Neural cell (in vitro differentiated cells): ENCODE results near the gene MYOF. TPM values are rescaled to one million over a fixed set of nuclear protein-coding genes. Genes with fewer than 3 reads are reported as not detected.

Source experiments
- H2AFZ ChIP-seq: fragments of 200-600, 300-800 bp; sonication (generic), shearing (Covaris generic); 2 replicates; pipeline ENCODE4 v1.6.0; 2014; ENCODE audit warnings: low read depth, mild to moderate bottlenecking, antibody characterized with exemption, low read length, moderate library complexity
- H3F3A ChIP-seq: fragments of 200-600 bp; shearing (Covaris generic); 2 replicates; pipeline ENCODE4 v1.6.1; 2016; ENCODE audit warnings: mild to moderate bottlenecking, moderate library complexity, mixed read lengths, antibody characterized with exemption, low read length; ENCODE audit not compliant: insufficient read depth, poor library complexity, severe bottlenecking
- H3K27ac ChIP-seq: fragments of 200-600, 300-800 bp; sonication (generic), shearing (Covaris generic); 2 replicates; pipeline ENCODE4 v1.5.1; 2014; ENCODE audit warnings: mild to moderate bottlenecking, low read length, moderate library complexity
- H3K27me3 ChIP-seq: fragments of 300-800, 200-600 bp; sonication (generic), shearing (Covaris generic); 2 replicates; pipeline ENCODE4 v1.6.0; 2014; ENCODE audit warnings: mild to moderate bottlenecking, low read depth, low read length, moderate library complexity; ENCODE audit not compliant: insufficient read depth
- H3K36me3 ChIP-seq: fragments of 300-800, 200-600 bp; sonication (generic), shearing (Covaris generic); 2 replicates; pipeline ENCODE4 v1.5.1; 2014; ENCODE audit warnings: mild to moderate bottlenecking, antibody characterized with exemption, low read length, moderate library complexity; ENCODE audit not compliant: insufficient read depth
- H3K4me2 ChIP-seq: fragments of 300-800, 200-600 bp; sonication (generic), shearing (Covaris generic); 2 replicates; pipeline ENCODE4 v1.6.0; 2014; ENCODE audit warnings: mild to moderate bottlenecking, low read length
- H3K4me3 ChIP-seq: fragments of 300-800, 200-600 bp; sonication (generic), shearing (Covaris generic); 2 replicates; pipeline ENCODE4 v1.5.1; 2014; ENCODE audit warnings: mild to moderate bottlenecking, low read length, moderate library complexity
- H3K79me2 ChIP-seq: fragments of 200-600 bp; shearing (Covaris generic); replicated peaks from 2 replicates; pipeline ENCODE4 v1.6.0; 2014; ENCODE audit warnings: mild to moderate bottlenecking, low read length, moderate library complexity; ENCODE audit not compliant: insufficient read depth
- H3K9ac ChIP-seq: fragments of 300-800, 200-600 bp; sonication (generic), shearing (Covaris generic); 2 replicates; pipeline ENCODE4 v1.6.1; 2016; ENCODE audit warnings: mild to moderate bottlenecking, low read length, mixed read lengths
- H3K9me2 ChIP-seq: fragments of 200-600 bp; shearing (Covaris generic); 2 replicates; pipeline ENCODE4 v1.6.1; 2016; ENCODE audit warnings: mild to moderate bottlenecking, low read length, mixed read lengths; ENCODE audit not compliant: insufficient read depth
- H3K9me3 ChIP-seq: fragments of 200-600, 300-800 bp; sonication (generic), shearing (Covaris generic); 2 replicates; pipeline ENCODE4 v1.6.1; 2016; ENCODE audit warnings: mild to moderate bottlenecking, mixed run types, low read length, moderate library complexity, mixed read lengths
- H4K20me1 ChIP-seq: fragments of 200-600 bp; shearing (Covaris generic); 2 replicates; pipeline ENCODE4 v1.6.1; 2016; ENCODE audit warnings: mild to moderate bottlenecking, mixed run types; ENCODE audit not compliant: insufficient read depth
- EP300 ChIP-seq: fragments of 450-650 bp; conservative IDR thresholded peaks from 2 replicates; pipeline ENCODE4 v1.6.1; 2014; ENCODE audit warnings: antibody characterized with exemption, mild to moderate bottlenecking, moderate library complexity; ENCODE audit not compliant: poor library complexity, severe bottlenecking
- EZH2 ChIP-seq: fragments of 200-600, 300-800 bp; shearing (Covaris generic), sonication (generic); IDR thresholded peaks from 2 replicates; pipeline ENCODE4 v1.6.1; 2014; ENCODE audit warnings: antibody characterized with exemption, low read length, borderline replicate concordance, mild to moderate bottlenecking; ENCODE audit not compliant: insufficient read depth, poor library complexity, severe bottlenecking
- MXI1 ChIP-seq: fragments of 450-650 bp; conservative IDR thresholded peaks from 2 replicates; pipeline ENCODE4 v1.6.1; 2014; ENCODE audit warnings: antibody characterized with exemption, mild to moderate bottlenecking; ENCODE audit not compliant: poor library complexity, severe bottlenecking
- POLR2AphosphoS5 ChIP-seq: IDR thresholded peaks from 2 replicates; pipeline ENCODE4 v1.6.1; 2012
- RAD21 ChIP-seq: fragments of 450-650 bp; conservative IDR thresholded peaks from 2 replicates; pipeline ENCODE4 v1.6.1; 2014; ENCODE audit warnings: antibody characterized with exemption, mild to moderate bottlenecking, moderate library complexity
- SMC3 ChIP-seq: fragments of 450-650 bp; conservative IDR thresholded peaks from 2 replicates; pipeline ENCODE4 v1.6.1; 2014; ENCODE audit warnings: antibody characterized with exemption, mild to moderate bottlenecking, moderate library complexity; ENCODE audit not compliant: poor library complexity
- TAF1 ChIP-seq: IDR thresholded peaks from 2 replicates; pipeline ENCODE4 v1.6.1; 2012; ENCODE audit warnings: low read depth
- polyA plus RNA-seq: library from polyadenylated mRNA; depleted of rRNA; stranded (reverse); fragments of >200 nt; gene quantifications from 2 replicates; pipeline ENCODE4 v1.2.3, GENCODE V29; 2014
- TF ChIP-seq, protein P1 (sequence below): fragments of 450-650 bp; IDR thresholded peaks from 2 replicates; pipeline ENCODE4 v1.5.1; 2014; ENCODE audit warnings: antibody characterized with exemption, mild to moderate bottlenecking, moderate library complexity; ENCODE audit not compliant: poor library complexity, severe bottlenecking
- TF ChIP-seq, protein P2 (sequence below): IDR thresholded peaks from 2 replicates; pipeline ENCODE4 v1.6.1; 2012; ENCODE audit warnings: borderline replicate concordance

Gene MYOF
- polyA plus RNA-seq, 1 donor from 2014 or later = 0.47 TPM

DNA sequence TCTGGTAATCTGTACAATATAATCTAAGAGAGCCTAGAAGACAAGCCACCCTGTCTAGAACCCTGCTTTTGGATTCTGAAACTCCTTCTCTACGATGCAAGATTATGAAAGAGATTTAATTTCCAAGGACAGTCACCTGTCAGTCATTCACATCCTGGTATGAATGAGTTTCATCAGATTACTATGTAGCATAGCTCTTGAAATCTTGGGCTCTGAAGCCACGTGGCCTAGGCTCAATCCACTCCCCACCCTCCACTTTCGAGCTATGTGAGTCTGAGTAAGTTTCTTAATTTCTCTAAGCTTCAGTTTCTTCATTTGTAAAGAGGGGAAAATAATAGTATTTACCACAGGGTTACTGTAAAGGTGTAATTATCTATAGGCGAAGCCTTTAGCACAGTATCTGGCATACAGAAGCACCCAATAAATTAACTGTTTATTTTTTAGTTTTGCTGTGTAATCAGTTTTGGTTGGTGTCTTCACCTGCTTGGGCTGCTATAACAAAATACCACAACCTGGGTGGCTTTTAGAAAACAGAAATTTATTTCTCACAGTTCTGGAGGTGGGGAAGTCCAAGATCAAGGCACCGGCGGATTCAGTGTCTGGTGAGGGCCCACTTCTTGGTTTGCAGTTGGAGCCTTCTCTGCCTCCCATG lies 71.3 kb downstream of the MYOF start:
- no peak for TF ChIP-seq RAD21
- no peak for TF ChIP-seq EP300
- TF ChIP-seq POLR2AphosphoS5 = no peak
- TF ChIP-seq, protein P1, sequence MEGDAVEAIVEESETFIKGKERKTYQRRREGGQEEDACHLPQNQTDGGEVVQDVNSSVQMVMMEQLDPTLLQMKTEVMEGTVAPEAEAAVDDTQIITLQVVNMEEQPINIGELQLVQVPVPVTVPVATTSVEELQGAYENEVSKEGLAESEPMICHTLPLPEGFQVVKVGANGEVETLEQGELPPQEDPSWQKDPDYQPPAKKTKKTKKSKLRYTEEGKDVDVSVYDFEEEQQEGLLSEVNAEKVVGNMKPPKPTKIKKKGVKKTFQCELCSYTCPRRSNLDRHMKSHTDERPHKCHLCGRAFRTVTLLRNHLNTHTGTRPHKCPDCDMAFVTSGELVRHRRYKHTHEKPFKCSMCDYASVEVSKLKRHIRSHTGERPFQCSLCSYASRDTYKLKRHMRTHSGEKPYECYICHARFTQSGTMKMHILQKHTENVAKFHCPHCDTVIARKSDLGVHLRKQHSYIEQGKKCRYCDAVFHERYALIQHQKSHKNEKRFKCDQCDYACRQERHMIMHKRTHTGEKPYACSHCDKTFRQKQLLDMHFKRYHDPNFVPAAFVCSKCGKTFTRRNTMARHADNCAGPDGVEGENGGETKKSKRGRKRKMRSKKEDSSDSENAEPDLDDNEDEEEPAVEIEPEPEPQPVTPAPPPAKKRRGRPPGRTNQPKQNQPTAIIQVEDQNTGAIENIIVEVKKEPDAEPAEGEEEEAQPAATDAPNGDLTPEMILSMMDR = no peak
- TF ChIP-seq TAF1 = no peak
- no peak for TF ChIP-seq EZH2
- TF ChIP-seq, protein P2, sequence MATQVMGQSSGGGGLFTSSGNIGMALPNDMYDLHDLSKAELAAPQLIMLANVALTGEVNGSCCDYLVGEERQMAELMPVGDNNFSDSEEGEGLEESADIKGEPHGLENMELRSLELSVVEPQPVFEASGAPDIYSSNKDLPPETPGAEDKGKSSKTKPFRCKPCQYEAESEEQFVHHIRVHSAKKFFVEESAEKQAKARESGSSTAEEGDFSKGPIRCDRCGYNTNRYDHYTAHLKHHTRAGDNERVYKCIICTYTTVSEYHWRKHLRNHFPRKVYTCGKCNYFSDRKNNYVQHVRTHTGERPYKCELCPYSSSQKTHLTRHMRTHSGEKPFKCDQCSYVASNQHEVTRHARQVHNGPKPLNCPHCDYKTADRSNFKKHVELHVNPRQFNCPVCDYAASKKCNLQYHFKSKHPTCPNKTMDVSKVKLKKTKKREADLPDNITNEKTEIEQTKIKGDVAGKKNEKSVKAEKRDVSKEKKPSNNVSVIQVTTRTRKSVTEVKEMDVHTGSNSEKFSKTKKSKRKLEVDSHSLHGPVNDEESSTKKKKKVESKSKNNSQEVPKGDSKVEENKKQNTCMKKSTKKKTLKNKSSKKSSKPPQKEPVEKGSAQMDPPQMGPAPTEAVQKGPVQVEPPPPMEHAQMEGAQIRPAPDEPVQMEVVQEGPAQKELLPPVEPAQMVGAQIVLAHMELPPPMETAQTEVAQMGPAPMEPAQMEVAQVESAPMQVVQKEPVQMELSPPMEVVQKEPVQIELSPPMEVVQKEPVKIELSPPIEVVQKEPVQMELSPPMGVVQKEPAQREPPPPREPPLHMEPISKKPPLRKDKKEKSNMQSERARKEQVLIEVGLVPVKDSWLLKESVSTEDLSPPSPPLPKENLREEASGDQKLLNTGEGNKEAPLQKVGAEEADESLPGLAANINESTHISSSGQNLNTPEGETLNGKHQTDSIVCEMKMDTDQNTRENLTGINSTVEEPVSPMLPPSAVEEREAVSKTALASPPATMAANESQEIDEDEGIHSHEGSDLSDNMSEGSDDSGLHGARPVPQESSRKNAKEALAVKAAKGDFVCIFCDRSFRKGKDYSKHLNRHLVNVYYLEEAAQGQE = no peak
- TF ChIP-seq SMC3 = no peak
- TF ChIP-seq MXI1 = no peak
- no peak overlapping the region for H2AFZ ChIP-seq
- H3K27ac ChIP-seq = no peak overlapping the region
- H3K36me3 ChIP-seq = no peaks in the 10 kb centered on the region
- no peaks in the 10 kb centered on the region for H3K9me2 ChIP-seq
- no peak overlapping the region for H3K9ac ChIP-seq
- no peak overlapping the region for H3K4me2 ChIP-seq
- no peaks in the 10 kb centered on the region for H3K27me3 ChIP-seq
- H3K4me3 ChIP-seq = no peak overlapping the region
- H4K20me1 ChIP-seq = no peaks in the 10 kb centered on the region
- H3K79me2 ChIP-seq = no peaks in the 10 kb centered on the region
- H3F3A ChIP-seq = no peaks in the 10 kb centered on the region
- H3K9me3 ChIP-seq = no peaks in the 10 kb centered on the region

DNA sequence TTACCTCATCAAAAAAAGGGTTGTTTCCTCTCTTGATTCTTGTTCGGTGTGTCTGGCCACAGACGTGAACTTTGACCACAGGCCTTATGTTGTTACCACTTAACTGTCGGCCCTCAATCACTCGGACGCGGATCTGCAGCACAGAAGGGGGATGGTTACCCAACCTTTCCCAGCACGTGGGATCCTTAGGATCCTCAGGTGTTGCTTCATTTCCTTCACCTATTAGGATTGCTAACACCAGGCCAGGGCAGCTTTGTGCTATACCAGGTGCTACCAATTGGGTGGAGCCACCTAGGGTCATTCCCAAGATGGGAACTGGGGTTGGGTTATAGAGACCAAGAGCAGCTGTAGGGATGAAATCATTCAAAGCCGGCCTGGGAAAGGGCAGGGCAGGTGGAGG lies 73.4 kb downstream of the MYOF start:
- no peaks in the 10 kb centered on the region for H3K9me3 ChIP-seq
- H3K9me2 ChIP-seq = no peaks in the 10 kb centered on the region
- no peaks in the 10 kb centered on the region for H3K36me3 ChIP-seq
- no peaks in the 10 kb centered on the region for H3K79me2 ChIP-seq
- H3K4me2 ChIP-seq = no peak overlapping the region
- TF ChIP-seq MXI1 (no peak), EP300 (no peak), POLR2AphosphoS5 (no peak), RAD21 (no peak), TAF1 (no peak), SMC3 (no peak), EZH2 (no peak)
- TF ChIP-seq, protein P2 = no peak
- TF ChIP-seq, protein P1 = no peak
- H2AFZ ChIP-seq = no peak overlapping the region
- no peaks in the 10 kb centered on the region for H4K20me1 ChIP-seq
- no peak overlapping the region for H3K9ac ChIP-seq
- H3F3A ChIP-seq = no peaks in the 10 kb centered on the region
- no peak overlapping the region for H3K27ac ChIP-seq
- no peak overlapping the region for H3K4me3 ChIP-seq
- H3K27me3 ChIP-seq = no peaks in the 10 kb centered on the region
